OCI-LY3 (cell line): ENCODE data around the gene GOLGA2.

ENCODE experiments used
- EZH2phosphoT487 ChIP-seq: fragments of 200-600 bp; shearing (Covaris generic); IDR thresholded peaks from 2 replicates; pipeline ENCODE4 v1.6.1; 2018; ENCODE audit warnings: antibody characterized with exemption, mixed run types, low read depth
- TF ChIP-seq, protein P1 (sequence below): fragments of 200-600, 300-600 bp; sonication (generic); IDR thresholded peaks from 2 replicates; pipeline ENCODE4 v1.5.1; 2014; ENCODE audit warnings: antibody characterized with exemption, low read length, low read depth

DNA sequence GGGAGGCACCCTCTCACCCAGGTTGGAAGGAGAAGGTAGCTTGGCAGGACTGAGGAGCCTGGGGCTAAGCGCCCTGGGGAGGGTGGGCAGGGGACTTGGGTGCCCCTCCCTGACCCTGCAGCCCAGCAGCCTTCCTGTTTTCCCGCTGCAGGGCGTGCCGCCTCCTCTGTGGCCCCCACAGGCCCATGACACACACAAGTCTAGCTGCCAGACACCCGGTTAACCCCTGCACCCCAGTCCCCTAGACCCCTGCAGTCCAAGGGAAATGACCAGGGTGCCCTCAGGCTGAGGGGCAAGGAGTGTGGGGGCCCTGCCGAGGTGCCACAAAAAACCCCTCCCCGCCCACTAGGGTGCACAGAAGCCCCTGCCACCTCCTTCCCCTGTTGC is 33.0 kb downstream of the GOLGA2 start:
- TF ChIP-seq, protein P1, sequence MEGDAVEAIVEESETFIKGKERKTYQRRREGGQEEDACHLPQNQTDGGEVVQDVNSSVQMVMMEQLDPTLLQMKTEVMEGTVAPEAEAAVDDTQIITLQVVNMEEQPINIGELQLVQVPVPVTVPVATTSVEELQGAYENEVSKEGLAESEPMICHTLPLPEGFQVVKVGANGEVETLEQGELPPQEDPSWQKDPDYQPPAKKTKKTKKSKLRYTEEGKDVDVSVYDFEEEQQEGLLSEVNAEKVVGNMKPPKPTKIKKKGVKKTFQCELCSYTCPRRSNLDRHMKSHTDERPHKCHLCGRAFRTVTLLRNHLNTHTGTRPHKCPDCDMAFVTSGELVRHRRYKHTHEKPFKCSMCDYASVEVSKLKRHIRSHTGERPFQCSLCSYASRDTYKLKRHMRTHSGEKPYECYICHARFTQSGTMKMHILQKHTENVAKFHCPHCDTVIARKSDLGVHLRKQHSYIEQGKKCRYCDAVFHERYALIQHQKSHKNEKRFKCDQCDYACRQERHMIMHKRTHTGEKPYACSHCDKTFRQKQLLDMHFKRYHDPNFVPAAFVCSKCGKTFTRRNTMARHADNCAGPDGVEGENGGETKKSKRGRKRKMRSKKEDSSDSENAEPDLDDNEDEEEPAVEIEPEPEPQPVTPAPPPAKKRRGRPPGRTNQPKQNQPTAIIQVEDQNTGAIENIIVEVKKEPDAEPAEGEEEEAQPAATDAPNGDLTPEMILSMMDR = no peak
- TF ChIP-seq EZH2phosphoT487 = no peak
